Ovary (tissue), 9 donors: ENCODE data around the gene SOAT2. TPM values are rescaled to one million over a fixed set of nuclear protein-coding genes. Genes with fewer than 3 reads are reported as not detected.

Source experiments
- DNase-seq, 5 donors: peaks; one replicate each; pipeline ENCODE4 v3.0.0-alpha.2; 2019 to 2020
- H3K27ac ChIP-seq, 2 donors: fragments of 200-600 bp; one replicate each; pipeline versions ENCODE4 v1.5.1 to v1.8.0; 2019 to 2022
- H3K27me3 ChIP-seq: fragments of 200-600 bp; one replicate; pipeline ENCODE4 v1.8.0; 2022
- H3K36me3 ChIP-seq: fragments of 200-600 bp; sonication (generic); one replicate; pipeline ENCODE4 v1.5.1; 2019
- H3K4me1 ChIP-seq: one replicate; pipeline ENCODE4 v1.8.1; 2013; ENCODE audit warnings: mild to moderate bottlenecking, moderate library complexity; ENCODE audit not compliant: insufficient read depth
- H3K4me3 ChIP-seq: fragments of 200-600 bp; sonication (generic); one replicate; pipeline ENCODE4 v1.5.1; 2017
- H3K9me3 ChIP-seq, 2 donors: fragments of 200-600 bp in 1 of 2; sonication (generic) in 1 of 2; one replicate each; pipeline versions ENCODE4 v1.5.1 to v1.8.1; 2013 to 2019; ENCODE audit warnings: mild to moderate bottlenecking in 1 of 2, moderate library complexity in 1 of 2
- EP300 ChIP-seq: sonication (generic); formaldehyde crosslinking; IDR thresholded peaks from one replicate; pipeline ENCODE4 v1.6.1; 2017; ENCODE audit warnings: antibody characterized with exemption
- POLR2A ChIP-seq: fragments of 450-650 bp; IDR thresholded peaks from one replicate; pipeline ENCODE4 v1.6.1; 2017; ENCODE audit warnings: antibody characterized with exemption, mild to moderate bottlenecking, moderate library complexity
- WGBS, 3 donors: extraction: QIAGEN DNeasy Blood & Tissue Kit in 1 of 3; methylation state at CpG; one replicate each; pipeline versions ENCODE4 v1.1.5 to v1.1.7; 2013 to 2017; 5-methylcytosine and 5-hydroxymethylcytosine counted together
- intact Hi-C, 4 donors: fragments of 100-400 bp; cut with DNase I; formaldehyde crosslinking; loops; one replicate each; pipeline versions ENCODE4 v1.11.0 to v1.15.1; 2022 to 2023
- polyA plus RNA-seq, 2 donors: library from polyadenylated mRNA; stranded (reverse); fragments of 200-250 nt in 1 of 2; fragments of 350-450 nt in 1 of 2; fragmentation: Illumina TruSeq in 1 of 2; extraction: RNeasy Lipid Tissue Mini Kit (QIAGEN cat#74804) in 1 of 2; gene quantifications; one replicate each; pipeline ENCODE4 v1.2.3, GENCODE V29; 2013 to 2014
- total RNA-seq, 7 donors: library from RNA; depleted of rRNA in 2 of 7; stranded (reverse); fragments of >200 nt in 2 of 7; fragmentation: NEBNext Ultra II Directional in 3 of 7; extraction: Animal tissue kit (Norgen Biotek cat#: 25700) in 3 of 7; gene quantifications; one replicate each; pipeline versions ENCODE4 v1.1.0 to v1.2.4, GENCODE V29; 2016 to 2023
- TF ChIP-seq, protein P1 (sequence below), 3 donors: fragments of 450-650 bp in 2 of 3; fragments of 200-600 bp in 1 of 3; IDR thresholded peaks; one replicate each; pipeline versions ENCODE4 v1.5.1 to v1.8.0; 2016 to 2022; ENCODE audit warnings: antibody characterized with exemption in 3 of 3, mild to moderate bottlenecking in 1 of 3
- donor health status: DM: no; HTN: no; CAD: no; lungs with moderate emphysema.
- donor health status: DM: no; HTN: no; CAD: no.
- donor health status: Bipolar disorder and iron deficiency.
- donor health status: DM: yes; HTN: yes; CAD: no.
- donor health status: DM: no; HTN: no; CAD: no.
- donor health status: DM: yes; HTN: yes; CAD: no.

The SOAT2 gene
- total and polyA plus RNA-seq, 9 donors = 0.07 to 0.72 (median 0.28) TPM; not detected in 4

DNA sequence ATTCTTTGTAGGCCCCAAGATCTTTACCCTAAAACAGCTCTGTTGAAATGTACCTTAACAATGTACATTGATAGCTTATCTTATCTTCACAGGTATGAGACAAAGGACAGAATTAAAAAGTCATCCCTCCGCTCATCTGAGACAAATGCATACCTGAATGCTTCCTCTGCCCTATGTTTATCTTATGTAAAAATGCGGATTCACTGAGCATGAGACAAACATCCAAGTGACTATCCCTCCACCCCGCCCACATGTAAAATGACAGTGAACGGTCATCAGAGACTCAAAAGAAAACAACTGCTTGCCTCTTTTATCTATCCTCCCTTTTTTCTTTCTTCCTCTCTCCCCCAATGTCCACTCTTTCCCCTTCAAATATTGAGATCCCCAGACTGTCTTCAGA lies 40.1 kb downstream of the SOAT2 start:
- TF ChIP-seq, protein P1, sequence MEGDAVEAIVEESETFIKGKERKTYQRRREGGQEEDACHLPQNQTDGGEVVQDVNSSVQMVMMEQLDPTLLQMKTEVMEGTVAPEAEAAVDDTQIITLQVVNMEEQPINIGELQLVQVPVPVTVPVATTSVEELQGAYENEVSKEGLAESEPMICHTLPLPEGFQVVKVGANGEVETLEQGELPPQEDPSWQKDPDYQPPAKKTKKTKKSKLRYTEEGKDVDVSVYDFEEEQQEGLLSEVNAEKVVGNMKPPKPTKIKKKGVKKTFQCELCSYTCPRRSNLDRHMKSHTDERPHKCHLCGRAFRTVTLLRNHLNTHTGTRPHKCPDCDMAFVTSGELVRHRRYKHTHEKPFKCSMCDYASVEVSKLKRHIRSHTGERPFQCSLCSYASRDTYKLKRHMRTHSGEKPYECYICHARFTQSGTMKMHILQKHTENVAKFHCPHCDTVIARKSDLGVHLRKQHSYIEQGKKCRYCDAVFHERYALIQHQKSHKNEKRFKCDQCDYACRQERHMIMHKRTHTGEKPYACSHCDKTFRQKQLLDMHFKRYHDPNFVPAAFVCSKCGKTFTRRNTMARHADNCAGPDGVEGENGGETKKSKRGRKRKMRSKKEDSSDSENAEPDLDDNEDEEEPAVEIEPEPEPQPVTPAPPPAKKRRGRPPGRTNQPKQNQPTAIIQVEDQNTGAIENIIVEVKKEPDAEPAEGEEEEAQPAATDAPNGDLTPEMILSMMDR (IDR thresholded peaks at IDR 0.05) = no peak
- no peak for TF ChIP-seq POLR2A
- no peak for TF ChIP-seq EP300
- Histone ChIP-seq H3K36me3 (no peaks in the 10 kb centered on the region), H3K4me3 (no peak overlapping the region), H3K9me3 (no peaks in the 10 kb centered on the region), H3K27ac (no peak overlapping the region), H3K27me3 (no peaks in the 10 kb centered on the region), H3K4me1 (no peaks in the 10 kb centered on the region)
- no peak for DNase-seq
- intact Hi-C loops = no loop called here
- WGBS, 3 donors = 76 to 80% (median 79%) methylated on average over 4 of the region's 4 CpGs

DNA sequence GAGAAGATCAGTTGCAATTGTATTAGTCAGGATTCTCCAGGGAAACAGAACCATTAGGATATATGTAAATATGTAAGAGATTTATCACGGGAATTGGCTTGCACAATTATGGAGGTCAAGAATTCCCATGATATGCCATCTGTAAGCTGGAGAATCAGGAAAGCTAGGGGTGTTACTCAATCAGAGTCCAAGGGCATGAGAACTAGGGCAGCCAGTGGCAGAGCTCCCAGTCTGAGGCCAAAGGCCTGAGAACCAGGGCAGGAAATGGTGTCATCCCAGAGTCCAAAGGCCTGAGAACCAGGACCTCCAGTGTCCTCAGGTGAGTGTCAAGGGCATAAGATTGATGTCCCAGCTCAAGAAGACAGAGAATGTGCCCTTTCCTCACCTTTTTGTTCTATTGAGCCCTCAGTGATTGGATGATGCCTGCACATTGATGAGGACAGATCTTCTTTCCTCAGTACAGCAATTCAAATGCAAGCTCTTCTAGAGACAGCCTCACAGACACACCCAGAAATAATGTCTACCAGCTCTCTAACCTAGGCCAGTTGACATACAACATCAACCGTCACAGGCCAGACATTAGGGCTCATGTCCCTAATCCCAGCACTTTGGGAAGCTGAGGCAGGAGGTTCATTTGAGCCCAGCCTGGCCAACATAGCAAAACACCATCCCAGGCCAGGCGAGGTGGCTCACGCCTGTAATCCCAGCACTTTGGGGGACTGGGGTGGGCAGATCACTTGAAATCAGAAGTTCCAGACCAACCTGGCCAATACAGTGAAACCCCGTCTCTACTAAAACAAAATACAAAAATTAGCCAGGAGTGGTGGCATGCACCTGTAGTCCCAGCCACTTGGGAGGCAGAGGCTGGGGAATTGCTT lies 42.3 kb downstream of the SOAT2 start:
- Histone ChIP-seq H3K36me3 (no peaks in the 10 kb centered on the region), H3K4me3 (no peak overlapping the region), H3K27me3 (no peaks in the 10 kb centered on the region), H3K4me1 (no peaks in the 10 kb centered on the region), H3K9me3 (no peaks in the 10 kb centered on the region), H3K27ac (no peak overlapping the region)
- intact Hi-C loops = no loop called here
- TF ChIP-seq POLR2A (no peak), EP300 (no peak)
- TF ChIP-seq, protein P1 (IDR thresholded peaks at IDR 0.05) = no peak
- WGBS, 3 donors = 81 to 93% (median 86%) methylated on average over 5 of the region's 5 CpGs
- DNase-seq = no peak

DNA sequence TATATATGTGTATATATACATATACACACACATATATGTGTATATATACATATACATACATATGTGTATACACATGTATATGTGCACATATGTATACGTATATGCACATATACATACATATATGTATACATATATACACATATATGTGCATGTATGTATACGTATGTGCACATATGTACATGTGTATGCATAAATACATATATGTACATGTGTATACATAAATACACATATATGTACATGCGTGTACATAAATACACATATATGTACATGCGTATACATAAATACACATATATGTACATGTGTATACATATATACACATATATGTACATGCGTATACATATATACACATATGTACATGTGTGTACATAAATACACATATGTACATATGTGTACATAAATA lies 43.9 kb downstream of the SOAT2 start:
- DNase-seq = no peak
- Histone ChIP-seq H3K27me3 (no peaks in the 10 kb centered on the region), H3K27ac (no peak overlapping the region), H3K4me3 (no peak overlapping the region), H3K36me3 (no peaks in the 10 kb centered on the region), H3K9me3 (no peaks in the 10 kb centered on the region), H3K4me1 (no peaks in the 10 kb centered on the region)
- 84 to 87% (median 85%) methylated on average over 5 of the region's 5 CpGs for WGBS, 3 donors
- TF ChIP-seq EP300 (no peak), POLR2A (no peak)
- TF ChIP-seq, protein P1 (IDR thresholded peaks at IDR 0.05) = no peak
- intact Hi-C loops = no loop called here

DNA sequence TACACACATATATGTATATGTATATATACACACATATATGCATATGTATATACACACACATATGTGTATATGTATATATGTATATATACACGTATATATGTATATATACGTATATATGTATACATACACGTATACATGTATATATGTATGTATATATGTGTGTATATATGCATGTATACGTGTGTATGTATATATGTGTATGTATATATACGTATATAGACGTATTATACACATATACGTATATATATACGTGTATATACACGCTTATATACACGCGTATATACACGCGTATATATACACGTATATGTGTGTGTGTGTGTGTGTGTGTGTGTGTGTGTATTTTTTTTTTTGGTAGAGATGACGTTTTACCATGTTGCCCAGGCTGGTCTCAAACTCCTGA lies 44.4 kb downstream of the SOAT2 start:
- H3K9me3 ChIP-seq = no peaks in the 10 kb centered on the region
- H3K4me1 ChIP-seq = no peaks in the 10 kb centered on the region
- no peaks in the 10 kb centered on the region for H3K27me3 ChIP-seq
- no peak overlapping the region for H3K4me3 ChIP-seq
- no peaks in the 10 kb centered on the region for H3K36me3 ChIP-seq
- no peak overlapping the region for H3K27ac ChIP-seq
- no peak for DNase-seq
- WGBS, 3 donors = 83 to 89% (median 87%) methylated on average over 15 of the region's 15 CpGs
- TF ChIP-seq, protein P1 (IDR thresholded peaks at IDR 0.05) = no peak
- no peak for TF ChIP-seq POLR2A
- TF ChIP-seq EP300 = no peak
- intact Hi-C loops = no loop called here
